Umbilical cord (tissue), 2 donors: ENCODE data around the gene GLCCI1. TPM values are rescaled to one million over a fixed set of nuclear protein-coding genes. Genes with fewer than 3 reads are reported as not detected.
"Not testable (repeated sequence)": the region's sequence is repeated elsewhere in the genome, so short reads cannot be mapped to it uniquely, and the experiment has no call there.

Source experiments
- DNase-seq: peaks from one replicate; pipeline ENCODE4 v3.0.0-alpha.2; 2015; ENCODE audit warnings: low spot score
- total RNA-seq: library from RNA; depleted of rRNA; stranded (reverse); fragments of >200 nt; gene quantifications from one replicate; pipeline ENCODE4 v1.2.3, GENCODE V29; 2014; ENCODE audit warnings: low replicate concordance; ENCODE audit not compliant: insufficient read depth

GLCCI1 gene
- total RNA-seq, 1 donor from 2014 or later, result 12.3 TPM

GRCh38 chr7:7989616-7990440, 21.2 kb downstream of the GLCCI1 start:
- DNase-seq, result no peak

- no peak for DNase-seq
Measured at GRCh38 chr7:7990441-7990761, 21.8 kb downstream of the GLCCI1 start.

DNA sequence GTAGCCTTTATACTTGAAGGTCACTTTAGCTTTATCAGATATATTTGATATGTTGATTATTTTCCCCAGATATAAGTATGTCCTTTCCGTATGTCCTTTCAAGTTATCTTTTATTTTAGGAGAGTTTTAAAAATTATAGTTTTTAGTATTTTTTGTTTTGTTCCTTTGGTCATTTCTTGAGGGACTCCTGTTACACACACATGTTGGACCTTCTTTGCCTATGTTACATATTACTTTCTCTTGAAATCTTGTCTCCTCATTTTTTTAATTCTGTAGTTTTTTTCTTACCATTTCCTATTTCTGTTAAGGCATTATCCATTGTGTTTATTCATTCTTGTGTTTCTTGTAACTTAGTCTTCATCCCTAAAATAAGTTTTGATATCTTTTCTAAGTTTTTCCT, 23.9 kb downstream of the GLCCI1 start:
- DNase-seq, result no peak

DNA sequence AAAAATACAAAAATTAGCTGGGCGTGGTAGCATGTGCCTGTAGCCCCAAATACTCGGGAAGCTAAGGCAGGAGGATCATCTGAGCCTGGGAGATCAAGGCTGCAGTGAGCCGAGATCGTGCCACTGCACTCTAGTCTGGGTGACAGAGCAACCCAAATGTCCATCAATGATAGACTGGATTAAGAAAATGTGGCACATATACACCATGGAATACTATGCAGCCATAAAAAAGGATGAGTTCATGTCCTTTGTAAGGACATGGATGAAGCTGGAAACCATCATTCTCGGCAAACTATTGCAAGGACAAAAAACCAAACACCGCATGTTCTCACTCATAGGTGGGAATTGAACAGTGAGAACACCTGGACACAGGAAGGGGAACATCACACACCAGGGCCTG, 26.8 kb downstream of the GLCCI1 start:
- not testable (repeated sequence) for DNase-seq

GRCh38 chr7:7996568-7996967, 28.0 kb downstream of the GLCCI1 start:
- DNase-seq, result peak; percentile 11

DNA sequence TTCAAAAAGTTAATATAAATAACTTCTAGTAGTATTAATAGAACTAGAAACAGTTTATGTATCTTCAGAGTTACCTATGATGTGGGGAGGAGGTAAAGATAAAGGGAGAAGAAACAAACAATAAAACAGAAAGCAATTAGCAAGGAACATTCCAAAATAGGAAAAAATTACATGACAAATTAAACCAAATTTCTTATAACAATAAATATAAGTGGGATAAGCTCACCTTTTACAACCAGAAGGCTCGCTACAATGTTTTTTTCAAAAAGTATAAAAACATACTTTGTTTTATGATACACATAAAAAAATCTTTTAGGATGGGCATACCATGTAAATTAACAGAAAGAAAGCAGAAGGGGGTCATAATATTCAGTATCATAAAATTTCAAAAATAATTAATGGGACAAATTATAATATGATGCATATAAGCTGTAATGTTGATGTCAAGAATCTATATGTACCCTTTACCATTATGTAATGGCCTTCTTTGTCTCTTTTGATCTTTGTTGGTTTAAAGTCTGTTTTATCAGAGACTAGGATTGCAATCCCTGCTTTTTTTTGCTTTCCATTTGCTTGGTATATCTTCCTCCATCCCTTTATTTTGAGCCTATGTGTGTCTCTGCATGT, 31.8 kb downstream of the GLCCI1 start:
- DNase-seq, result no peak

DNA sequence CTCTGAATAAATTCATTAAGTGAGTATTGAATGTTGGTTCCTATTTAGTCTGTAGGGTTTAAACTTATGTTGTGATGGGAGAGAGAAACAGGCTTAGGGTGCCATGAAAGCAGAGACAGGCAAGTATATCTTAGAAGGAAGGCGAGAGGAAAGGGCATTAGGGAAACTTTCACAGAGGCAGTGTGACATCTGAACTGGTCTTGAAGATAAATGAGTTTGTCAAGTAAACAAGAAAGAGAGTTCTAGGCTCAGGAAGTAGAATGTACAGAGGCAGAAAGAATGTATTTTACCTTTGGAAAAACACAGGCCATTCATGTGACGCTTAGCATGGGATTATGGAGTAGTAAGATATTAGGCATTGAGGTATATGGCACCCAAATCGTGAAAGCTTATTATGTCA, 34.5 kb downstream of the GLCCI1 start:
- DNase-seq, result no peak

DNA sequence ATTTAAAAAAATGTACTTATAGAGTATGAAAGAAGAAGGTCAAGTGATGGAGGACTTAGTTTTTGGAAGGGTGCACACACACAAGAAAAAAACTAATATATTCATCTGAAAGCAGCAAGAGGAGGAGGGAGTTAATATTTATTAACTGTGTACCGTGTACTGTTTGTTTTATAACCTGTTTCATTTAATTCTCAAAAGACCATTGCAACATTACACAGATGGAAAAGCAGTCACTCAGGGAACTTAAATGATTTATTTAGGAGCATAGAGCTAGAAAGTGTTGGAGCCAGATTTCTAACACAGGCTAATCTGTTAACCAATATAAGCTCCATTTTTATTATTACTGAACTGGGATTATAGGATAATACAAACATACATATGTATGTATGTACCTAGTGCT, 36.7 kb downstream of the GLCCI1 start:
- no peak for DNase-seq

DNA sequence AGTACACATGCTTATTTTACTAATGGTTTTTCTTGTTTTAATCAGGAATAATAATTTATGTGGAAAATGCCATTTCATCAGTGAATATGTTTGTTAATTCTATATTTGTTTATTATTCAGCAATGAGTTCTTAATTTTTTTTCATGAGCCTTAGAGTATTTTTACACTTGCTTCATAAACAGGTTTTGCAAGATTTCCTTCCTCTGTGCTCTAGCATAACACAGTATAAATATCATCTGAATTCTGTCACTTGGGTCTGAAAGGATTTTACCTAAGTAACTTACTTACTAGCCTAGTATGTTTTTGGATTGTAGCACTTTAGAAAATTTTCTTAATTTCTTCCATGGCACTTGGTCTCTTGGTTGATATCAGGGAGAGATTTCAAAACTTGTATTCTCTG, 45.8 kb downstream of the GLCCI1 start:
- DNase-seq, result peak; percentile 18

DNA sequence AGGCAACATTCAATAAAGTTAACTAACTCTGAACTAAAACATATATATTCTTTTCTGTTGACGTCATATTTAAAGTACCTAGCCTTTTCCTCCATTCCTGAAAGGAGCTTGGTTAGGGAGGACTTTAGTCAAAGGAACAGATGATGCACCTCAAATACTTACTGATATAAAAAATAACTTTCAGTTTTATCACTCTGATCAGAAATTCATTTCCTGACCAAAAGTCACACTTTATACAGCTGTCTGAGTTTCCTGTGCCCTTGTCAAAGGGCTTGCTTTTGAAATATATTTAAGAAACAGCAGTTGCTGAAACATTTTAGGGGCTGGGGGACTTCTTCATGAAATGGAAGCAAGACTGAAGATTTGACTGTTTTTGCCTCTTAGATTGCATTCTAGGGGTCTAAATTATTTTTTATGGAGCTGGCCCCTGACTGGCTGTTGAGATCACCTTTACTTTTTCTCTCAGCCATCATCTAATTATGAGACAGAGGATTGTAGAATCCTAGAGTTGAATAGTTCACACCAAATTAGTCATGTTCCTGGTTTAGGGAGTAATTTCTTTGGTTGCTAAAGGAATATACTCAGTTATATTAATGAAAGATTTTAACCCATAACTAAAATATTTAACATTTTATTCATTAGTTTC, 46.6 kb downstream of the GLCCI1 start:
- no peak for DNase-seq

DNA sequence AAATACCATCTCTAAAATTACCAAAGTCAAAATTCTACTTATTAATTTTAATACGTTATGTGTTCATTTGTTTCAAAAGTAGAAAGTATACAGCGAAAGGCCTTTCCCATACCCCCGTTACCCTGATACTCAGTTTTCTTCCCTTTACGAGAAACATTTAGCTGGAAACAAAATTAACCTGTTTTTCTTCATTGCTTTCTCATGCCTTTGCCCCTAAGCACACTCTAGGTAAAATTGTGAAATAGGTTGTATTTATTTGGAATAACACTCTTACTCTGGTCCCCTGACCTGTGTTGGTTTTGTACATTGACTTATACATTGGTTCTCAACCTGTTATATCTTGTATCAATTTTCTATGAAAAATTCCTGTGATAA, 47.1 kb downstream of the GLCCI1 start:
- no peak for DNase-seq

DNA sequence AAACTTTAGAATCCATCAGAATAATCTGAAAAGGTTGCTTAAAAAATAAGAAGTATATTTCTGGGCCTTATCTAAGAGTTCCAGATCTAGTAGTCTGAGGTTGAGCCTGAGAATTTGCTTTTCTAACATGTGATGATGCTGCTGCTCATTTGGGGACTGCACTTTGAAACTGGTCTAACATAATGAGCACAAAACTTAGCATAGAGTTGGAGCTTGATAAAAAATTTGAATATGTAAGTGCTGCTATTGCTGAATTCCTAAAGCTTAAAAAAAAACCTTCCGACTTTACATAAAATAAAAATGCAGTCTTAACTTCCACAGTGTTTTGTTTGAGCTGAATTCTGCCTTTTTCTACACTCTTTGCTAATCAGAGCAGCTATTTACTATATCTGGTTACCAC, 48.8 kb downstream of the GLCCI1 start:
- no peak for DNase-seq

- no peak for DNase-seq
Measured at GRCh38 chr7:8018961-8019360, 50.4 kb downstream of the GLCCI1 start.

DNA sequence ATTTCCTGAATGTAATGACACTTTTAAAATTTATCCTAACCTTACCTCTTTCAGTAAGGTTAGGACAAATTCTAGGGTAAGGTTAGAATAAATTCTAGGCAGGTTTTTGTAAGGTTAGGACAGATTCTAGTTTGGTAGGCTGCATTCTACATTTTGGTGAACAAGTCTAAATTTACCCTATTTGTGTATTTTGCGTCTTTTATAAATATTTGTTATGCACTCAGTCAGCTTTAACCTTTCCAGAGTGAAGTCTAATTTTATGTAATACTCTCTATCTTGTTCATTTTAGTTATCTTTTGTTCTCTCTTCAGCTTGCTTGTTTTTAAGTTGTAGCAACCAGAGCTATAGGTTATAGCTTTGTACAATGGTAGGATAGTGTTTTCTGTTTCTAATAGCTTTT, 54.0 kb downstream of the GLCCI1 start:
- no peak for DNase-seq

GRCh38 chr7:8035192-8035591, 66.6 kb downstream of the GLCCI1 start:
- DNase-seq, result no peak

- DNase-seq, result no peak
Measured at GRCh38 chr7:8035647-8036518, 67.3 kb downstream of the GLCCI1 start.

DNA sequence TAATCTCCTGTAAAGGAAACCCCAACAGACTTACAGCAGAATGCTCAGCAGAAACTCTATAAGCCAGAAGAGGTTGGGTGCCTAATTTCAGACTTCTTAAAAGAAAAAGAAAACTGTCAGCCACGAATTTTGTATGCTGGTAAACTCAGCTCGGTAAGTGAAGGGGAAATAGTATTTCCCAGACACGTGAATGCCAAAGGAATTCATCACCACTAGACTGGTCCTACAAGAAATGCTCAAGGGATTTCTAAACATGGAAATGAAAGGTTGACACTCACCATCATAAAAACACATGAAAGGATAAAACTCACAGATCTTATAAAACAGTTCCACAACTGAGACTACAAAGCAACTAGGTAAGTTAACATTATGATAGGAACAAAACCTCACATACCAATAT, 68.6 kb downstream of the GLCCI1 start:
- DNase-seq, result no peak

GRCh38 chr7:8040768-8041369, 72.3 kb downstream of the GLCCI1 start:
- no peak for DNase-seq

GRCh38 chr7:8042796-8043535, 74.4 kb downstream of the GLCCI1 start:
- no peak for DNase-seq

DNA sequence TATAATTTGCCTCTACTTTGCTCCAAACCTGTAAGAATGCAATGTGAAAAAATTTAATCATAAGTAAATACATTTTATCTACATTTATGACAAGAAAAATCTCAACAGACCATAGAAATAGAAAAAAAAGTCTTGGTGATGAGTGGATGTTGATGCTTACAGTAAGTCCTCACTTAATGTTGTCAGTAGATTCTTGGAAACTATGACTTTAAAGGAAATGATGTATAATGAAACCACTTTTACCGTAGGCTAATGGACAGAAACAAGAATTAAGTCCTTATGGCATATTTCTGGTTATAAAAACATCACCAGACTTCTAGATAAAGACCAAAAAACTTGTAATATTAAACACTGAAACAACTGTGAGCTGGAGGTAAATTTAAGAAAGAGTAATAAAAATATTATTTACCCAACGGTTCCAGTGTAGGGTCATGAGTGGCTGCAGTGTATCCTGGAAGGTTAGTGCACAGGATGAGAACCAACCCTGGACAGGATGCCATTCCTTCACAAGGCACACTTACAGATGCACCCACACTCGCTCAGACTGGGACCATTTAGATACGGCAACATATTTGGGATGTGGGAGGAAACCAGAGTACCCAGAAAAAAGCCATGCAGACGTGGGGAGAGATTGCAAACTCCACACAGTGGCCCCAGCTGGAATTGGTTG, 76.3 kb downstream of the GLCCI1 start:
- DNase-seq, result no peak
